Activated naive CD4-positive, alpha-beta T cell treated with anti-CD3 and anti-CD28 coated beads, Interleukin-2, amount 50 U/mL, for 24 hours (primary cell): Measurements from ENCODE around the gene SEM1.
"Not testable (repeated sequence)": the region's sequence is repeated elsewhere in the genome, so short reads cannot be mapped to it uniquely, and the experiment has no call there.

Source experiments
- H3K27ac Mint-ChIP-seq: one replicate; pipeline ENCODE4 v1.8.0; 2021; ENCODE audit warnings: mild to moderate bottlenecking, mixed read lengths
- H3K27me3 Mint-ChIP-seq: one replicate; pipeline ENCODE4 v1.8.0; 2021; ENCODE audit warnings: mixed read lengths
- H3K36me3 Mint-ChIP-seq: one replicate; pipeline ENCODE4 v1.8.0; 2021; ENCODE audit warnings: mixed read lengths
- H3K4me1 Mint-ChIP-seq: one replicate; pipeline ENCODE4 v1.8.0; 2021; ENCODE audit warnings: mixed read lengths
- H3K4me3 Mint-ChIP-seq: one replicate; pipeline ENCODE4 v1.8.0; 2021; ENCODE audit warnings: mild to moderate bottlenecking, mixed read lengths
- H3K9me3 Mint-ChIP-seq: one replicate; pipeline ENCODE4 v1.8.0; 2021; ENCODE audit warnings: mixed read lengths

SEM1 gene

DNA sequence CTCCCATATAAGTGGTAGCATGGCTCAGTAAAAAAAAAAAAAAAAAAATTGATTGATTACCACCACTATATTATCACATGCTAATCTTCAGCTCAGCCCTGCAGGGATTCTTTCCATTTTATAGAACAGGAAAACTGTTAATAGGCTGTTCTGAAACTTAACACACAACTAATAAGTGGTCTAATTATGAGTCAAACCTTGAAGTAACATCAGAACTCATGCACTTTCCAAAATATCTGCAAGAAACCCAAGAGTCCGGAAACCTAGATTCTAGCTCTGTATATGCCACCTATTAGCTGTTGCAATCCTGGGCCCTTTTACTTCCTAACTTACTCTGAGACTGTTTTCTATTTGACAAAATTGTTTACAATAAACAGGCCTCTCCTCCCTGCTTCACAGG, 23.9 kb downstream of the SEM1 start:
- Mint-ChIP-seq H3K9me3 (peaks cover 5% of the 10 kb centered on the region), H3K4me1 (peaks cover 29% of the 10 kb centered on the region), H3K27ac (no peak overlapping the region), H3K27me3 (no peaks in the 10 kb centered on the region), H3K4me3 (no peak overlapping the region), H3K36me3 (peaks cover 46% of the 10 kb centered on the region)

DNA sequence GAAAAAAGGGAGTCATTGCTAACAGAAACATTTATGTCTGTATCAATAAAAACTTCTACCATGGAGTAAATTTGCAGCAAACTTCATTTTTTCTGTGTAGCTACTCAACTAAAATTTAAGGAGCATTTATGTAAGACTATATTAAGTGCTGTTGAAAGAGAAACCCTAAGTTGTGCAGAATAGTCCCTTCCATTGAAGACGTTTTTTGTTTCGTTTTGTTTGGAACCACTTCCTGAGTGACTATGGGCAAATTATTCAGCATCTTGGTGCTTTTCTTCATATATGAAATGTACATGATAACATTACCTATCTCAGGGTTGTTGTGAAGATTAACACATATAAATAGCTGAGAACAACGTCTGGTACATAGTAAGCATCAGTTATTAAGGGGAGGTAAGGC, 24.3 kb downstream of the SEM1 start:
- peaks cover 48% of the 10 kb centered on the region for H3K36me3 Mint-ChIP-seq

GRCh38 chr7:96679886-96680285, 29.8 kb downstream of the SEM1 start:
- H3K36me3 Mint-ChIP-seq = peaks cover 35% of the 10 kb centered on the region
- no peaks in the 10 kb centered on the region for H3K27me3 Mint-ChIP-seq
- peaks cover 8% of the 10 kb centered on the region for H3K9me3 Mint-ChIP-seq
- H3K27ac Mint-ChIP-seq = no peak overlapping the region
- peaks cover 11% of the 10 kb centered on the region for H3K4me1 Mint-ChIP-seq
- no peak overlapping the region for H3K4me3 Mint-ChIP-seq

More for the DNA sequence above, 24.3 kb downstream of the SEM1 start:
- peaks cover 29% of the 10 kb centered on the region for H3K4me1 Mint-ChIP-seq
- H3K4me3 Mint-ChIP-seq = no peak overlapping the region
- H3K27ac Mint-ChIP-seq = no peak overlapping the region
- peaks cover 8% of the 10 kb centered on the region for H3K9me3 Mint-ChIP-seq
- H3K27me3 Mint-ChIP-seq = no peaks in the 10 kb centered on the region

DNA sequence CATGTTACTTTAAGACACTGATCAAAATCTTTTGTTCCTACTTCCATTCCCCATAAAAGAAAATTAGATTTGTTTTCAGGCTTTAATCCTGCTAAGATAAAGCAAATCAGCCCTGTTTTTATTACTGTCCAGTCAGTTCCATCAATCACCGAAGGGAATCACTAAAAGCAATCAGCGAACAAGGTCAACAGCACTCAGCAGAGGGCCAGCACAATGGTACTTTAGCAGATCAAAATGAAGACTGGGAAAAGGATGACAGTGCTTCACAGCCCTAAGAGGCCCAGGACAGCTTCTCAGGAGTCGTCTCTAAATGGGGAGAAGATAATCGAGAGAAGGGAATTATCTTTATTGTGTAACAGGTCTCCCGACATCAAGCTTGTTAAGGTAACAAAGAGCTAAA, 32.7 kb downstream of the SEM1 start:
- peaks cover 8% of the 10 kb centered on the region for H3K9me3 Mint-ChIP-seq
- no peaks in the 10 kb centered on the region for H3K27me3 Mint-ChIP-seq
- peaks cover 14% of the 10 kb centered on the region for H3K36me3 Mint-ChIP-seq
- no peak overlapping the region for H3K27ac Mint-ChIP-seq
- no peak overlapping the region for H3K4me3 Mint-ChIP-seq
- peaks cover 2% of the 10 kb centered on the region for H3K4me1 Mint-ChIP-seq

- peaks cover 1% of the 10 kb centered on the region for H3K9me3 Mint-ChIP-seq
- no peak overlapping the region for H3K27ac Mint-ChIP-seq
- no peaks in the 10 kb centered on the region for H3K27me3 Mint-ChIP-seq
- peaks cover 8% of the 10 kb centered on the region for H3K36me3 Mint-ChIP-seq
- no peak overlapping the region for H3K4me3 Mint-ChIP-seq
- no peaks in the 10 kb centered on the region for H3K4me1 Mint-ChIP-seq
These were observed 34.1 kb downstream of the SEM1 start for GRCh38 chr7:96675548-96675947.

- Mint-ChIP-seq H3K27ac (no peak overlapping the region), H3K27me3 (no peaks in the 10 kb centered on the region), H3K9me3 (no peaks in the 10 kb centered on the region), H3K4me3 (no peak overlapping the region), H3K4me1 (no peaks in the 10 kb centered on the region), H3K36me3 (peaks cover 8% of the 10 kb centered on the region)
These were observed 35.1 kb downstream of the SEM1 start for GRCh38 chr7:96674565-96674964.

DNA sequence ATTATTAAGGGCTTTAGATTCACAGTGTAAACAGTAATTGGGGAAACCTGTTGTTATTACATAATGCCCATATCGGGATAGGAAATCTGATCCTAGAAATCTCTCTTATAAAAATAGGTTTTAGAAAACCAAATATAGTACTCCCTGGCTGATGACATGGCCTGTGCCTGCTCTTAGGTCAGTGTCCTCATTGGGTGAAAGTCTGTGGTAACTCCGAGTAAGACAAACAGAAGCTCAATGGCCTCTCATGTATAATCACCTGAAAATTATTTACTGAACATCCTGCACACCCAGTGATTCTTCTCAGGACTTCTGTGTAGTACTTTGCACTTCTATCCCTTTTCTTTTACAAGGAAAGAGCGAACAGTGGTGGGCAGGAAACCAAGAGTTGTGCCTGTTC, 37.8 kb downstream of the SEM1 start:
- no peak overlapping the region for H3K27ac Mint-ChIP-seq
- H3K36me3 Mint-ChIP-seq = peaks cover 8% of the 10 kb centered on the region
- H3K4me1 Mint-ChIP-seq = no peaks in the 10 kb centered on the region
- no peaks in the 10 kb centered on the region for H3K9me3 Mint-ChIP-seq
- H3K4me3 Mint-ChIP-seq = no peak overlapping the region
- H3K27me3 Mint-ChIP-seq = no peaks in the 10 kb centered on the region

DNA sequence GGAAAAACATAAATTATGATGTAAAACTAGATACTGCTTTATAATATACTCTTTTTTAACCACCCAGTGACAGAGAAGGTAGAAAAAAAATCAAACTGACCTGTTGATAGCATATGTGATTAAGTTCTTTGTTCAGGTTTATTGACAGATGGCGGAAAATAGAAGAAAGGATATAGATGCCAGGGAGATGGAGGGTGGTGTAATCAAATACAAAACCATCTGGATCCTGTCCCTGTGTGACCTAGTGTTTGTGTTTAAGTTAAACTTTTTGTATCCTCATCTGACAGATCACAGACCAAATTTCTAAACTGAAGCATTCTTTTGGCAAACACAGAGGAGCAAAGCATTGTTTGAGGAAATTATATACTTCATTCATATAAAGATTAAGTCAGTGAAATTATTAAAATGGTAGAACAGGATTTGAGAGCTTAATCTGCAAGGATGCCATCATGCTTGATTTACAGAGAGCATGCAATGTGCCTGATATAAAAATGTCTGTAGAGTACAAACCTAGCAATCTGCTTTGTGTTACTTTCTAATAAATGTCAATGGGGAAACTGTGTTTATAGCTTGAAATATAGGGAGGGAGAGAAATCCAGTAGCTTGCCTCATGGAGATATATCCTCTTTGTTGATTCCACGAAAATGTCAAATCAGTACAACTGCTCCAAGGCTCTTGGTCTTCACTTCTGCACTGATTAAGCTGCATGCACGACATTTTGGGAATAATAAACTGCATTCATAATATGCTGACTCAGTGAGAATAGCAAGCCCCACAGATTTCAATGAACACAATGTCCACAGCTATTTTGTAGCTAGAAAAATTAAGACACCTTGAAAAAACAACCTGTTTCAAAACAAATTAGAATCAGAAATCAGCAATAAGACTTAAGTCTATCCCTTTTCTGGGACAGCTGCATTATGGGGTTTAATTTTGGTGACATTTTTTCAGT, 39.0 kb downstream of the SEM1 start:
- no peaks in the 10 kb centered on the region for H3K27me3 Mint-ChIP-seq
- H3K4me1 Mint-ChIP-seq = no peaks in the 10 kb centered on the region
- no peak overlapping the region for H3K4me3 Mint-ChIP-seq
- no peak overlapping the region for H3K27ac Mint-ChIP-seq
- no peaks in the 10 kb centered on the region for H3K9me3 Mint-ChIP-seq
- peaks cover 8% of the 10 kb centered on the region for H3K36me3 Mint-ChIP-seq

DNA sequence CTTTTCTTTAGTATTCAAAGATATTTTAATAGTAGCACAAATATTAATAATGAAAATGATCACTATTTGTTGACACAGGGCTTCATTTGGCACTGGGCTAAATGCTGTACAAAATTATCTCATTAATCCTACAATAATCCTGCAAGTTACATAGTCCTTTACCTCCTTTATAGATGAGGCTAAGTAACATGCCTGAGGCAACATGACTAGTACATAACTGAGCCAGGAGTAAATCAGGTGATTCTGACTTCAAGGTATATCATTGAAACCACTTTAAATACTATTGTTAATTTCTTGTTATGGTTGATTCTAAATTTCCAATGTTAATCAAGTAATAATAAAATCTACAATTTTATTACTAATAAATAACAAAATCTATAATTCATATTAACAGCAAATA, 39.8 kb downstream of the SEM1 start:
- no peak overlapping the region for H3K27ac Mint-ChIP-seq
- H3K27me3 Mint-ChIP-seq = no peaks in the 10 kb centered on the region
- H3K36me3 Mint-ChIP-seq = peaks cover 8% of the 10 kb centered on the region
- H3K9me3 Mint-ChIP-seq = no peaks in the 10 kb centered on the region
- H3K4me3 Mint-ChIP-seq = no peak overlapping the region
- H3K4me1 Mint-ChIP-seq = peaks cover 3% of the 10 kb centered on the region

DNA sequence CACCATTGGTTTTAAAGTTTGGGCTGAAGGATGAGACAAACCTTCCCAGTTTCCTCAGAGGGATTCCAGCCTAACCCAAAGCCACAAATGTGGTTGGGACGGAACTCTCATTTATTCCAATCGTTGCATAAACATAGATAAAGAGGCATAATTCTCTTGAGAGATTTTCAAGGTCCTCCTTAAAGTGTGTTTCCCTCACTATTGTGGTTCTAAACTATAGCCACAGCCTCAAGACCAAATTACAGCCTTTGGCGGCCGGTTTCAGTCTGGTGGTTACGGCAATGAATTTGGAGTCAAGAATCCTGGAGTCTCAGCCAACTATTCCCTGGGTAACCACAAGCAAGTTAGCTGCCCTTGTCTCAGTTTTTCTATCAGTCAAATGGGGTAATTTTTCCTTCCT, 42.6 kb downstream of the SEM1 start:
- H3K4me1 Mint-ChIP-seq = peaks cover 21% of the 10 kb centered on the region
- H3K4me3 Mint-ChIP-seq = no peak overlapping the region
- peaks cover 10% of the 10 kb centered on the region for H3K36me3 Mint-ChIP-seq
- H3K27ac Mint-ChIP-seq = no peak overlapping the region
- no peaks in the 10 kb centered on the region for H3K27me3 Mint-ChIP-seq
- no peaks in the 10 kb centered on the region for H3K9me3 Mint-ChIP-seq

GRCh38 chr7:96665689-96666088, 44.0 kb downstream of the SEM1 start:
- H3K4me1 Mint-ChIP-seq = peaks cover 21% of the 10 kb centered on the region
- peaks cover 8% of the 10 kb centered on the region for H3K36me3 Mint-ChIP-seq
- no peaks in the 10 kb centered on the region for H3K9me3 Mint-ChIP-seq
- no peak overlapping the region for H3K27ac Mint-ChIP-seq
- no peak overlapping the region for H3K4me3 Mint-ChIP-seq
- no peaks in the 10 kb centered on the region for H3K27me3 Mint-ChIP-seq

DNA sequence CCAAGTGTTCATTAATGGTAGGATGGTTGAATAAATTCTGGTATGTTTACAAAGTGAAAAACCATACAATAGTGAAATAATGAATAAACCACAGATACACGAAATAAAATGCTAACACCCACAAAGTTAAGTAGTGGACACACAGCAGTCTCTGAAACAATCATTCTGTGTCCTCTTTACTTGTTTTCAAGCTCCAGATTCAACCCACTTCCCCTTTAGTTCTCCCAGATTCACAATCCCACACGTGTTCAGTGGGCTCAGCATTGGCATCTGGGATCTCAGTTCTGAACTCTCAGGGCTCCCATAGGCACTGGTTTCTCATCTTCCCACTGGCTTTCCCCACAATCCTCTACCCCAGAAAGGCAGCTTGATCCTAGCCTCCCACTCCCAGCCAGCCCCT, 44.9 kb downstream of the SEM1 start:
- Mint-ChIP-seq H3K4me3 (no peak overlapping the region), H3K36me3 (peaks cover 8% of the 10 kb centered on the region), H3K27me3 (no peaks in the 10 kb centered on the region), H3K4me1 (peaks cover 21% of the 10 kb centered on the region), H3K27ac (no peak overlapping the region), H3K9me3 (no peaks in the 10 kb centered on the region)

DNA sequence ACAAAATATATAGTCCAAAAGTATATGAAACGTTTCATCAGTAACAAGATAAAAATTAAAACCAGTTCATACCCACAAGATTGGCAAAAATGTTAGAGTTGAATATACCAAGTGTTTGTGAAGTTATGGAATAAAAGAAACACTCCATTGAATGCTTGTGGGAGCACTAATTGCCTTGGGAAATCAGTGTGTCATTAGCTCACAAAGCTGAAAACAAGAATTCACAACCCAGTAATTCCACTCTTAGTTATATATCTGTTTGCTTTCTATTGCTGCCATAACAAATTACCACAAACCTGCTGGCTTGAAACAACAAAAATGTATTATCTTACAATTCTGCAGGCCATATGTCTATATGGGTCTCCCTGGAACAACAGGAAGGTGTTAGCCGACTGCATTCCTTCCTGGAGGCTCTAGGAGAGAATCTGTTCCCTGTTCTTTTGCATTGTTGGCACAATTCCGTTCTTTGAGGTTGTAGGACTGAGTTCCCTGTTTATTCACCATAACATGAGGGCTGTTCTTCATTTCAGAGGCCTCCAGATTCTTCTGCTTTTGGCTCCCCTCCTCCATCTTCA, 45.7 kb downstream of the SEM1 start:
- Mint-ChIP-seq H3K4me1 (peaks cover 21% of the 10 kb centered on the region), H3K4me3 (no peak overlapping the region), H3K27me3 (no peaks in the 10 kb centered on the region), H3K9me3 (no peaks in the 10 kb centered on the region), H3K27ac (no peak overlapping the region), H3K36me3 (peaks cover 8% of the 10 kb centered on the region)

DNA sequence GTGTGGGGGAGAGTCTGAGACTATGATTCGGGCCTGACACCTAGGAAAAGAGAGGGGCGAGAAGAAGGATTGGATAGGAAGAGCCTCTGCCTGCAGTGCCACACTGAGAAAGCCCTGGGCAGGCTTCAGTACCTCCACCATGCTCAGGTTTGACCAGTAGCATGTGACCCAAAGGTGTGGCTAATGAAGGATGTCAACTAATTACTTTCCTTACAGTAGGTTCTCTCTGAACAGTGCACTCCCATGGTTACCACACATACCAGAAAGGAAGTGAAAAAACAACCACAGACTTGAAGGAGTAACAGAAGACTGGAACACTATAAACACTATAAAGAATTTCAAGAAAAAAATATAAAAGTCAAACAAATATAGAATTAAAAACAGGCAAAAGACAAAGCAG, 46.2 kb downstream of the SEM1 start:
- Mint-ChIP-seq H3K27me3 (no peaks in the 10 kb centered on the region), H3K4me3 (no peak overlapping the region), H3K36me3 (peaks cover 8% of the 10 kb centered on the region), H3K9me3 (no peaks in the 10 kb centered on the region), H3K27ac (no peak overlapping the region), H3K4me1 (peaks cover 21% of the 10 kb centered on the region)

DNA sequence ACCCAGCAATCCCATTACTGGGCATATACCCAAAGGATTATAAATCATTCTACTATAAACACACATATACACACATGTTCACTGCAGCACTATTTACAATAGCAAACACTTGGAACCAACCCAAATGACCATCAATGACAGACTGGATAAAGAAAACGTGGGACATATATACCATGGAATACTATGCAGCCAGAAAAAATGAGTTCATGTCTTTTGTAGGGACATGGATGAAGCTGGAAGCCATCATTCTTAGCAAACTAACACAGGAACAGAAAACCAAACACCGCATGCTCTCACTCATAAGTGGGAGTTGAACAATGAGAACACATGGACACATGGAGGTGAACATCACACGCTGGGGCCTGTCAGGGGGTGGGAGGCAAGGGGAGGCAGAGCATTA, 47.5 kb downstream of the SEM1 start:
- not testable (repeated sequence) for H3K27me3 Mint-ChIP-seq

DNA sequence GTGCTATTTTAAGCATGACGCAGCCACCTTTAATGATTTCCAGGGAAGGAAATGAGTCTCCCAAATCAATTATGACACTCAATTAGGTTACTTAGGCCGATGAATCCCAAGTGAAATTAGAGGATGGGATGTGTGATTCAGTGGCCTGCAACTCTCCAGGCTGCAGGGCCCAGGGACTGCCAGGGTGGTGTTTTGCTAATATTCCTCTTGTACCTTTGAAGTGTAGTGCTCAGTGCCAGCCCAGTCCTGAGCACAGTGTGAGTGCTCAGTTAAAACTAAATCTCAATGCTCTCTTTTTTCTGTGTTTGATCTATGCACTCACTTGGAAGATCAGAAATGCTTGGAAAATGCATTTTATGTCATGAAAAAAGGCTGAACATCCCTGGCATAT, 51.6 kb downstream of the SEM1 start:
- peaks cover under 1% of the 10 kb centered on the region for H3K9me3 Mint-ChIP-seq
- H3K27me3 Mint-ChIP-seq = no peaks in the 10 kb centered on the region
- H3K4me1 Mint-ChIP-seq = peaks cover 3% of the 10 kb centered on the region
- no peak overlapping the region for H3K27ac Mint-ChIP-seq
- no peak overlapping the region for H3K4me3 Mint-ChIP-seq
- peaks cover 6% of the 10 kb centered on the region for H3K36me3 Mint-ChIP-seq

More for the DNA sequence above, 47.5 kb downstream of the SEM1 start:
- H3K9me3 Mint-ChIP-seq, H3K27ac Mint-ChIP-seq, H3K4me3 Mint-ChIP-seq, H3K36me3 Mint-ChIP-seq: not testable (repeated sequence)
- H3K4me1 Mint-ChIP-seq = peaks cover 21% of the 10 kb centered on the region
